Activated effector memory CD4-positive, alpha-beta T cell treated with anti-CD3 and anti-CD28 coated beads, Interleukin-2, amount 50 U/mL, for 16 hours (primary cell): ENCODE results near the gene CDH12.

Experiments
- DNase-seq: peaks from one replicate; pipeline ENCODE4 v3.0.0-alpha.2; 2020

Gene CDH12

DNA sequence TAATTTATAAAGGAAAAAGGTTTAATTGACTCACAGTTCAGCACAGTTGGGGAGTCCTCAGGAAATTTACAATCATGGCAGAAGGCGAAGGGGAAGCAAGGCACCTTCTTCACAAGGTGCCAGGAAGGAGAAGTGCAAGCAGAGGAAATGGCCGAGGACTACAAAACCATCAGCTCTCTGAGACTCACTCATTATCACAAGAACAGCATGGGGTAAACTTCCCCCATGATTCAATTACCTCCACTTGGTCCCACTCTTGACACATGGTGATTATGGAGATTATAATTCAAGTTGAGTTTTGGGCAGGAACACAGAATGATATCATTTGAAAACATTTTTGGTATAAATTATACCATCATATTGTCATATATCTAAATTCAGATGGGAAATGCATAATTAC lies 934.7 kb downstream of the CDH12 start:
- DNase-seq = no peak

DNA sequence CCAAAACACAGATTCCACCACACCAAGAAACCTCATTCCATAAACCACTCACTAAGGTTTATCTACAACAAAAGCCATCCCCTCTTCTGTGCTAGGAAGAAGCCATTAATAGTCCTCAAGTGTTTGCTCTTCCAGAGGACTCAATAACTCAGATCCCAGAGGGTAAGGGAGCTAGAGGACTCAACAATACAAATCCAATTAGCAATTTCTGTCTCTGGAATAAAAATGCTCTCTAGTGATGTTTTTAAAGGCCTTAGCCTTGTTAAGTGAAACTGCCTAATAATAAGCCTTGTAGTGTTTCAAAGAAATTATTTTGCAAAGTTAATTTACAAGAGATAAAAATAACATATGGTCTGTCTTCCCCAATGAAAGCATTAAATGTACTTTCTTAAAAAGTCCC lies 942.4 kb downstream of the CDH12 start:
- DNase-seq = no peak

GRCh38 chr5:21895766-21896350 lies 957.3 kb downstream of the CDH12 start:
- DNase-seq = no peak

DNA sequence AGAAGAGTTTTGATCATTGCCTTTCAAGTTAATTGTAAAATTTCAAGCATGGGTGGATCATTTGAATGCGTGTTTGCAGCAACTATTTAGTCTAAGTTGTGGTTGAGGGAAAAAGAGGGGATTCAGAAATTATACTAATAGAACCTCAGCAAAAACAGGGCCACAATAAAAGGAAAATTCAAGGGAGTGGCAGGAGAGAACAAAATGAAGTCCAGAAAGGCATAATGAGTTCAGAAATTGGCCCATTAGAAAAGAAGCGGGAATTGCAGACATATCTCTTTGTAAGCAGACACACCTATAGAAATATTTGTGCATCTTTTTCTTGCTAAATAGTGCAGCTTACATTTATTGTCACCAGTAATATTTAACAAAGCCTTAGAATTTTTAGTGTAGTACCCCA lies 960.0 kb downstream of the CDH12 start:
- no peak for DNase-seq

DNA sequence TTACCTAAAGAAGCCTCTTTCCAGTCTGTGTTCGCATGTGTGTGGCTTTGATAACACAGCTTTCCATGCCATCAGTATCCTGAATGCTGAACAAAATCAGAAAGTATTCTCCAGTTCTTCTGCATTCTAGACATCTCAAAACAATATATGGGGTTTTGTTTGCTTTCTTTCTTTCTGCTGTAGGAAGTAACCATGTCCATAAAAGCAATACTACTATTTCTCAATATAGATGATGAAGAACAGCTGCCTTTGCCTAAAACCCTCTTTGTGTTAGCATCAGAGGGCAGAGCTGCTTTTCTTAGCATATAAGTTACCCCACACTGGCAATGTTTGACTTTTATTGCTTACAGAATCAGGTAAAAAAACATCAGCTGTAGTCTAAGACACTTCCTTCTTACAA lies 963.6 kb downstream of the CDH12 start:
- DNase-seq = no peak

DNA sequence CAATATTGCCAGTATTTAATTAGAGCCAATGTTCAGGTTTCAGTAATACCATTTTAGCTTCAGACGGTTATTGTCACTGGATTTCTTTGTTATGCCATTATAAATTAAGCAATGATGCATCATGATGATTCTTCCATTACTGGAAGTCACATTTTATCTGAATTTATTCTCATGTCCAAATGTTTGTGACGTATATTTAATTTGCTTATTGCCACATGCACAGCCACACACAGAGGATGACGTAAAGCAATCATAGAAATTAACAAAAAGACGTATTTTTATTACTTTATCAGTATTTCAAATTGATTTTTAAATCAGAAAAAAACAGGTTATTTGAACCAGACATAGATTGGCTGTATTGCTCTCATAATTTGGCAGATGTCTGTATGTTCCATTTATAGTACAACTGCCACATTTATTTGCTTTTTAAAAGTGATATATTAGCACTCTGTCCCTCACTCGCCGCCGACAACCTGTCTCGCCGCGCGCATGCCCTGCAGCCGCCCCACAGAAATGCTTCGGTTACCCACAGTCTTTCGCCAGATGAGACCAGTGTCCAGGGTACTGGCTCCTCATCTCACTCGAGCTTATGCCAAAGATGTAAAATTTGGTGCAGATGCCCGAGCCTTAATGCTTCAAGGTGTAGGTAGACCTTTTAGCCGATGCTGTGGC lies 970.9 kb downstream of the CDH12 start:
- no peak for DNase-seq

DNA sequence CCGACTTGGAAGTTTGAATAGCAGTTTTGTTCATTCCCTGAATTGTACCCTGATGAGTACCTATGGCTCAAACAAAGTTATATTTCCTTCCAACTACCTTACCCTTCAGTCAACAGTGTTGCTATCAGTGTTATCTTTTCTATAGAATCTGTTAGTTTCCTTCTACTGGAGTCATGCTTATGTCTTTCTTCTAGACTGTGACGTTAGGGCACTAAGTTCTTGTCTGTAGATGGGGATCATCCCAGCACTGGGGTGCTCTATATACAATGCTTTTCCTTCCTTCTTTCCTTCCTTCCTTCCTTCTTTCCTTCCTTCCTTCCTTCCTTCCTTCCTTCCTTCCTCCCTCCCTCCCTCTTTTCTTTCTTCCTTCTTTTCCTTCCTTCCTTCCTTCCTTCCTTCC lies 973.0 kb downstream of the CDH12 start:
- no peak for DNase-seq

- no peak for DNase-seq
These were observed 990.2 kb downstream of the CDH12 start for GRCh38 chr5:21862986-21863385.

- no peak for DNase-seq
These were observed 994.7 kb downstream of the CDH12 start for GRCh38 chr5:21858441-21858840.

- DNase-seq = no peak
These were observed 996.2 kb downstream of the CDH12 start for GRCh38 chr5:21856987-21857386.

GRCh38 chr5:21847300-21847699 lies 1005.8 kb downstream of the CDH12 start:
- DNase-seq = no peak

GRCh38 chr5:21844960-21845359 lies 1008.2 kb downstream of the CDH12 start:
- DNase-seq = no peak

- no peak for DNase-seq
These were observed 1018.3 kb downstream of the CDH12 start for GRCh38 chr5:21834863-21835262.

DNA sequence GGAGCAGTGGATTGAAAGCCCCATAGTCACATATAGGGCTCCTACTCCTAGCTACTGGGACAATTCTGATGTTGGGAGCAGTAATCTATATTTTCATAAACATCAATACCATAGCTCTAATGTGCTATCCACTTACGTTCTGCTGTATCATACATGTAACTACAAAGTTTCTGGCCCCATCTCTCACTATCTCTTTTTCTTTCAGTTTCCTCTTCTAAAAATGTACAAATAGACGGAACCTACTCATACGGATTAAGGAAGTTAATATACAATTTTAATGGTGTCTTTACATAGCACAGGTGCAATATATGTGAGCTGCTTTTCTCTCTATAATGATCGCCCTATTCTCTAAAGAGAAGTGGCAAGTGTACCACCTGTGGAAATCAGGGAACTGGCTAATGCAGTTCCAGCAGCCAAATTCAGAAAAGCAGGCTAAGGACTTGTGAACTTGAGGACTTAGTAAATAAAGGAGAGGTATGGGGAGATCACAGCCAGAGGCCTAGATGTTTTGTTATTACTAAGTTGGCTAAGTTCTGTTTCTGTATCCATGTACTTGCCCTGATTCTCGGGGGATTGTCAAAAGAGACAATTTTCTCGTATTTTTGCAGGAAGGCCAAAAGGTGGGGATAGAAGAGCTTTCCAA lies 1021.9 kb downstream of the CDH12 start:
- DNase-seq = no peak

GRCh38 chr5:21826884-21827283 lies 1026.3 kb downstream of the CDH12 start:
- no peak for DNase-seq

GRCh38 chr5:21823588-21823987 lies 1029.6 kb downstream of the CDH12 start:
- DNase-seq = no peak

DNA sequence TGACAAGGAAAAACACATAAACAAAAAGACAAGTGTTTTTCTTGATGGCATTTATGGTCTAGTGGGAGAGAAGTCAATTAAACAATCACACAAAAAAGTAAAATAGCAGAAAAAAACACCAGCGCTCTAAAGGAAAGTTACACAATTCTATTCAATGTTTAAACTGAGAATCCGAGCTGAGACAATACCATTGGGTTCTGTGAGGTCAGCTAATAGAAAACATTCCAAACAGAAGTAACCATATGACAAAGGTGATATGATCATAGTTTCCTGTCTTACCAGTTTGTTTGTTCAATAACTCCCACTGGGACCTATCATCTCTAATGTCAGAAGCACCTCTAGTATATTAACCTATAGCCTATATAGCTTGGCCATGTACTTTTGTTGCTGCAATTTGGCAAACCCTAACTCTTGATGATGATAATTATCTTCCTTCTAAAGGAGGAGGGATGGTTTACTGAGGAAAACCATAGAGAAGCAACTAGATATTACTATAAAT lies 1030.0 kb downstream of the CDH12 start:
- DNase-seq = no peak

GRCh38 chr5:21820527-21820926 lies 1032.6 kb downstream of the CDH12 start:
- no peak for DNase-seq

DNA sequence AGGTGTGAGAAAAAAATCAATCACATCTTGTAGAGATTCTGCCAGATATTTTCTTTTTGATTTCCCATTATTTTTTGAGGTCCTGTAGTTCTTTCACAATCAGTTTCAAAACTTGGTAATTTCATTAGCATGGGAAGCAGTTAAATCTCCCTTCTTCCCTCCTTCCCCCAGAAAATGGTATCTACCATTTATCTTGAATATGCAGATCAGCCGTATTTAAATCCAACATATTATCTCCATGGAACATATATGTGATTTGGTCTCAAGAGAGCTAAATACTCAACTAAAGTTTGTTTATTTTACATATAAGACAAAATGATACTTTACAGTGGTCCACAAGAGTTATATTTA lies 1034.8 kb downstream of the CDH12 start:
- DNase-seq = no peak

GRCh38 chr5:21817668-21818369 lies 1035.3 kb downstream of the CDH12 start:
- no peak for DNase-seq

DNA sequence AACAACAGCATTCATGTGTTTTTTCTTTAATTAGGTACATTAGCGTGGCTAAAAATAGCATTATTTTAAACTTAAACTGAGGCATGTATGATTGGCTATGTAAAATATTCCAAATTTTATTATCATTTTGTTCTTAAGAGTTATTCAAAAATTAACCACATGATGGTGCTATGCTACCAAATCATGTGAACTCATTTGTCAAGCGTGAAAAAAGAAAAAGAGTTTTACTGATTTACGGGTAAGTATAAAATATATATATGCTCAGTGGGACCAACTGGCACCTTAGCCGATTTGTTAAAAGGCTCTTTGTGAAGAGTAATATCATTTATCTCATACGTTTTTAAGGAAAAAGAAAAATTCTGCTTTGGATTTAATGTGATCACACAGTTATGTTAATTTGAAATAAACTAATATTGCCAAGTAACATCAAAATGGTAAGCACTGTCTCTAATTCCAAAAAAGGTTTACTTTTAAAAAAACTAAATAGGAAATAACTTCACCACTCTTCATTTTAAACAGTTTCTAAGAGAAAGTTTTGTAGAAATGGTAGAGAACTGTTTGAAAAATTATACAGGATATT lies 1042.3 kb downstream of the CDH12 start:
- DNase-seq = no peak

DNA sequence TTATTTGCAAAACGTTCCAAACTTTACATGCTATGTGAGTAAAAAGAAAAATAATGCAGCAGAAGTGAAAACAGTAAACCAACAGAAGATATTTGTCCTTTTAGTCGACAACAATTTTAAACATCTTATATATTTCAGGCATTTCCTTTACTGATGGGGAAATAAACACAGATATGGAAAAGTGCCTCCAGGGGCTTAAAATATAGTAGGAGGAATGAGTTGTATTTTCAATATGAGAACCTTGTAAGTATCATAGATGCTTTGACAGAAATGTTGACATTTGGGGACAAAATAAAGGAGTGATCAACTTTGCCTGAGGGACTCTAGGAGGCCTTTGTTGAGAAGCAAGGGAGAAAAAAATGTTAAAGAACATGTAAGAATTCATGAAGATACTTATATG lies 1043.5 kb downstream of the CDH12 start:
- no peak for DNase-seq

- DNase-seq = no peak
These were observed 1045.2 kb downstream of the CDH12 start for GRCh38 chr5:21807953-21808352.

DNA sequence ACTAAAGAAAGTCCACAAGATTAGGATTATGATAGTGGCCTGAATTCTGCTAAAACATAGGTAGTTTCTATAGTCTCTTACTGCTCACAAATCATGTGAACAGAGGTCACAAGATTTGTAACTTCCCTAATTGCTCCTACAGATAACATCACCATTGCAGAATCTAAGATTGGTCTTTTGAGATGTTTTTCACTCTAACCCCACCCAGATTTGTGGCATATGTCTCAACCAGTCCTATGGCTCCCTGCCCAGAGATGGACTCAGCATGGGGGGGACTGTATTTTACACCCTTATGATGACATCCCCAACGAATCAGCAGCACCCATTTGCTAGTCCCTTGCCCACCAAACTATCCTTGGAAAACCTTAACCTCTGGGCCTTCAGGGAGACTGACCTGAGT lies 1046.2 kb downstream of the CDH12 start:
- no peak for DNase-seq
